RKO (cell line): Measurements from ENCODE around the gene CYP27B1.
"Not testable (repeated sequence)": the region's sequence is repeated elsewhere in the genome, so short reads cannot be mapped to it uniquely, and the experiment has no call there.

Source experiments
- DNase-seq: peaks from one replicate; pipeline ENCODE4 v3.0.0-alpha.2; 2016; ENCODE audit warnings: low spot score

The CYP27B1 gene

DNA sequence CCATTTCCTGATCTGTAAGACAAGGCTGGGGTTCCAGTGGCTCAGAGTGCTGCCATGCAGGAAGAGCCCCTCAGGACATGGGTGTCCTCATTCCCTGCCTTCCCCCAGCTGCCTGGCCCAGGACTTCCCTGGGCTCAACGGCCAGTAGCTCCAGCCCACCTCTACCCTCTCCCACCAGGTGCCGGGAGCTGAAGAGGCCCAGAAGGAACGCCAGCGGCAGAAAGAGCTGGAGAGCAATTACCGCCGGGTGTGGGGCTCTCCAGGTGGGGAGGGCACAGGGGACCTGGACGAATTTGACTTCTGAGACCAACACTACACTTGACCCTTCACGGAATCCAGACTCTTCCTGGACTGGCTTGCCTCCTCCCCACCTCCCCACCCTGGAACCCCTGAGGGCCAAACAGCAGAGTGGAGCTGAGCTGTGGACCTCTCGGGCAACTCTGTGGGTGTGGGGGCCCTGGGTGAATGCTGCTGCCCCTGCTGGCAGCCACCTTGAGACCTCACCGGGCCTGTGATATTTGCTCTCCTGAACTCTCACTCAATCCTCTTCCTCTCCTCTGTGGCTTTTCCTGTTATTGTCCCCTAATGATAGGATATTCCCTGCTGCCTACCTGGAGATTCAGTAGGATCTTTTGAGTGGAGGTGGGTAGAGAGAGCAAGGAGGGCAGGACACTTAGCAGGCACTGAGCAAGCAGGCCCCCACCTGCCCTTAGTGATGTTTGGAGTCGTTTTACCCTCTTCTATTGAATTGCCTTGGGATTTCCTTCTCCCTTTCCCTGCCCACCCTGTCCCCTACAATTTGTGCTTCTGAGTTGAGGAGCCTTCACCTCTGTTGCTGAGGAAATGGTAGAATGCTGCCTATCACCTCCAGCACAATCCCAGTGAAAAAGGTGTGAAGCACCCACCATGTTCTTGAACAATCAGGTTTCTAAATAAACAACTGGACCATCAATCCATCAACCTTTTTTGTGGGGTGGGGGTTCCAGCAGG lies 46.0 kb downstream of the CYP27B1 start:
- DNase-seq = no peak

DNA sequence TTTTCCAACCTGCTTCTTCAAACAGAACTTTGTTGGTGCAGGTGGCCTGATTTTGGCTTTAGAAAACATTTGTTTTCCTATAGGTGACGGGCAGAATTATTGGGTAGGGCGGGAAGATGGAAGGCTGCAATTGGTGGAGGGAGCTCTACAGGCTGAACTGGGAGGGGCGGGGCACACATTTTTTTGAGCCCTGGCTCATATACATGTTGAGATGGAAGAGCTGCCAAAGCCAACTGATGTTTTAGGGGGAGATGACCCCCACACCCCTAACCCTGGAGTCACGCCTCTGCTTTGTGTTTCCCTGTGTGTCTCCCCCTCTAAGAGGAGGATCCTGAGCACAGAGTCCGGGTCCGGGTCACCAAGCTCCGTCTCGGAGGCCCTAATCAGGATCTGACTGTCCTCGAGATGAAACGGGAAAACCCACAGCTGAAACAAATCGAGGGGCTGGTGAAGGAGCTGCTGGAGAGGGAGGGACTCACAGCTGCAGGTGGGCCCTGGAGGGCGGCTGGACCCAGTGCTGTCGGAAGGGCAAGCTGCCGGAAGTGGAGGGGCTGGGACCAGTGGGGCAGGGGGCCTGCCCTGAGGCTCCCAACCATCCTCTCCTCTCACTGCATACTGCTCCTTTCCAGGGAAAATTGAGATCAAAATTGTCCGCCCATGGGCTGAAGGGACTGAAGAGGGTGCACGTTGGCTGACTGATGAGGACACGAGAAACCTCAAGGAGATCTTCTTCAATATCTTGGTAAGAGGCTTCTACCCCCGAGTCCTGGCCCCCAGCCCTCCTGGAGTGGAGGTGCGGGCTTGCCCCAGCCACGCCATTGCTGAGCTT lies 46.9 kb downstream of the CYP27B1 start:
- DNase-seq = no peak

DNA sequence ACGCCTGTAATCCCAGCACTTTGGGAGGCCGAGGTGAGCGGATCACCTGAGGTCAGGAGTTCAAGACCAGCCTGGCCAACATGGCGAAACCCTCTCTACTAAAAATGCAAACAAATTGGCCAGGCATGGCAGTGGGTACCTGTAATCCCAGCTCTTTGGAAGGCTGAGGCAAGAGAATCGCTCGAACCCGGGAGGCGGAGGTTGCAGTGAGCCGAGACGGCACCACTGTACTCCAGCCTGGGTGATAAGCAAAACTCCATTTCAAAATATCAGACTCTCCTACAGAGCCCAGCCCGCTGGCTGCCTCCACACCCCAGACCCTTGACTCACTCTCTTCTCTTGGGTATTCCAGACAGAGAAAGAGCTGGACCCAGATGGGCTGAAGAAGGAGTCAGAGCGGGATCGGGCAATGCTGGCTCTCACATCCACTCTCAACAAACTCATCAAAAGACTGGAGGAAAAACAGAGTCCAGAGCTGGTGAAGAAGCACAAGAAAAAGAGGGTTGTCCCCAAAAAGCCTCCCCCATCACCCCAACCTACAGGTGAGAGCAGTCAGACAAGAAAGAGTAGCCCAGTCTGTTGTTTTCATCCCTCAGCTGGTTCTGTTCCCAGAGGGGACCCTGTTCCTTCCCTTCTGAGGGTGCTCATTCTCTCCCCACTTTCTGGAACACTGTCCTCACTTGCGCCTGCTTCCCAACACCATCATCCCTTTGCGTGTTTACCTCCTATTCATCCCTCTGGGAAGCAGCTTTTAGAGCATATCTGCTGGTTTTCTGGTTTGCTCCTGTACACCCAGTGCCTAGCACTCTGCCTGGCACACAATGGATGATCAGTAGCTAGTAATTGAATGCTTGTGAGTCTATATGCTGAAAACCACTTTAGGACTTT lies 48.0 kb downstream of the CYP27B1 start:
- no peak for DNase-seq

DNA sequence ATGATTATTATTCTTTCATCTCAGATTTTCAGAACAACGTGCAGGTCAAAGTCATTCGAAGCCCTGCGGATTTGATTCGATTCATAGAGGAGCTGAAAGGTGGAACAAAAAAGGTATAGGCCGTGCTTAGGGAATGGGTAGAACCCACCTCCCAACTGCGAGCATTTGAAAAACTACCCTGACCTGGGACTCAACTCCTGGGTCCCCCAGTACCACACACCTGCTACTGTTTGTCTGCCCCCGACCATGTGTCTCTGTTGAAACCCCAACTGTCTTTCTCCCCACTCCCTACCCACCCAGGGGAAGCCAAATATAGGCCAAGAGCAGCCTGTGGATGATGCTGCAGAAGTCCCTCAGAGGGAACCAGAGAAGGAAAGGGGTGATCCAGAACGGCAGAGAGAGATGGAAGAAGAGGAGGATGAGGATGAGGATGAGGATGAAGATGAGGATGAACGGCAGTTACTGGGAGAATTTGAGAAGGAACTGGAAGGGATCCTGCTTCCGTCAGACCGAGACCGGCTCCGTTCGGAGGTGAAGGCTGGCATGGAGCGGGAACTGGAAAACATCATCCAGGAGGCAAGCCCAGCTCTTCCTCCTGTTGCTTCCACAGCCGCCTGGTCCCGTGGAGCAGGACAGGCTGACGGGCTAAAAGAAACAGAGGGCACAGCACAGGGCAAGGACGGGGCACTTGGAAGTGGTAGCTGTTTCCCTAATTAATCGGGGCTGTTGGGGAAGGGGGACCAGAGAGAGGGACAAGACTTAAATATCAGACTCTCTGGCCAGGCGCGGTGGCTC lies 48.8 kb downstream of the CYP27B1 start:
- no peak for DNase-seq

DNA sequence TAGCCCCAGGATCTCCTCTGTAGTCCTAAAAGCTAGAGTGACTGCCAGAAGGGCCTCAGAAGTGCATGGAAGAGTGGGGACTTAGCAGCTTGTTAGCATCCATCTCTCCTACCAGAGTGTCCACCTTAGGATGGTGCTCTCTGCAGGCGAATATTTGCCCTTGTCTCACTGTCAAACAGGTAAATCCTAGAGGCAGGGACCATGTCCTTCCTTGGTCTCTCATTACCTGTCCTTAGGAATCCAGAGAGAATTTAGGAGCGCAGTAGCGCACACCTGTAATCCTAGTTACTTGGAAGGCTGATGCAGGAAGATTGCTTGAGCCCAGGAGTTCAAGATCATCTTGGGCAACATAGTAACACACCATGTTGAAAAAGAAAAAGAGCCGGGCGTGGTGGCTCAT lies 49.7 kb downstream of the CYP27B1 start:
- DNase-seq = no peak

DNA sequence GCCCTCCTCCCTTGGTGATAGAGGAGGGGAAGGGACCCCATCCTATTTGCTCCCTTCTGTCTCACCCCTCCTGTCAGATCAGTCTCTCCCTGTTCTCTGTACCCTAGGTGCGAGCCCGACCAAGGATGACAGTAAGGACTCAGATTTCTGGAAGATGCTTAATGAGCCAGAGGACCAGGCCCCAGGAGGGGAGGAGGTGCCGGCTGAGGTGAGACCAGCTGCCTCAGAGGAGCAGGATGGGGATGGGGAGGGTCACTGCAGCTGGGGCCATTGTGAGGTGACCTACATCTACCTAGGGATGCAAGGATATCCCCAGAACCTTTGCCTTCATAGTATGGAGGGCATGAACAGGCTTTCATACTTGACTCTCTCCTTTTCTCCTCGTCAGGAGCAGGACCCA lies 50.6 kb downstream of the CYP27B1 start:
- DNase-seq = no peak

DNA sequence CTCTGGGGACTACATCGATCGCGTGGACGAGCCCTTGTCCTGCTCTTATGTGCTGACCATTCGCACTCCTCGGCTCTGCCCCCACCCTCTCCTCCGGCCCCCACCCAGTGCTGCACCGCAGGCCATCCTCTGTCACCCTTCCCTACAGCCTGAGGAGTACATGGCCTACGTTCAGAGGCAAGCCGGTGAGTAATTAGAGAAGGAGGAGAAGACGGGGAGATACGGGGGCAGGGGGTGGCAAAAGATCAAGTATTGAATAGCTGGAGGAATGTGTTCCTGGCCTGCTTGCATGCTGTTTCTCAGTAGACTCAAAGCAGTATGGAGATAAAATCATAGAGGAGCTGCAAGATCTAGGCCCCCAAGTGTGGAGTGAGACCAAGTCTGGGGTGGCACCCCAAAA lies 51.1 kb downstream of the CYP27B1 start:
- no peak for DNase-seq

DNA sequence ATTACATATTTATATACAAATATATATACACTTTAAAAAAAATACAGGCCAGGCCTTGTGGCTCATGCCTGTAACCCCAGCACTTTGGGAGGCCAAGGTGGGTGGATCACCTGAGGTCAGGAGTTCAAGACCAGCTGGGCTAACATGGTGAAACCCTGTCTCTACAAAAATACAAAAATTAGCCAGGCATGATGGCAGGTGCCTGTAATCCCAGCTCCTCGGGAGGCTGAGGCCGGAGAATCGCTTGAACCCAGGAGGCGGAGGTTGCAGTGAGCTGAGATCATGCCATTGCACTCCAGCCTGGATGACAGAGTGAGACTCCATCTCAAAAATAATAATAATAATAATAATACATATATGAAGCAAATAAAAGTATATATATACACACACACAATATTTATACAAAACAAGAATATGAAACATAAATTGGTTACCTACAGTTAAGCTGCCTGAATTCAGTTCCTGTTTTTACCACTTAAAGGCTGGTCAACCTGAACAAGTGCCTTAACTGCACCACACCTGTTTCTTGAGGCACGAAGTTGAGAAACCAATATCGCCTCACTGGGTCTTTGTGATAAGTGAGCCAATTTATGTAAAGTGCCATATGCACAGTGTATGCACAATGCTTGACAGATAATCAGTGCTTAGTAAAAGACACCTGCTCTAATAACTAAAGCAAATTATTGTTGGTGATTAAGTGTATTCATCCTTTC lies 51.7 kb downstream of the CYP27B1 start:
- not testable (repeated sequence) for DNase-seq

DNA sequence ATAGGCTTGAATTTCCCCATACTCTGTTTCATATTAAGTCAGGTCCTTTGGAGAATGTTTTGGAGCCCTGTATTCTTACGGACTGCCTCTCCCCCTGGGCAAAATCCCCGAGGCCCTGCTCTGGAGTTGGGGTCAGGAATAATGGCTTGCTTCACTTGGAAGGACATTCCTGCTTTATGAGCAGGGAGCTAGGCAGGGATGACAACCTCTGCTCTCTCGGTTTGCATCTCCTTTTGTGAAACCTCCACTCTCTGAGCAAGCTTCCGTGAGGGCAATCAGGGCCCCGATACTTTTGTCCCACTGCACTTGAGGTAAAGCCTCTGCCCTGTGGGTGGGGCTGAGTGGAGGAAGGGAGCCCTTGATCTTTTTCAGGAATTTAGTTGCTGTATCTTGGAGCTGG lies 53.7 kb downstream of the CYP27B1 start:
- DNase-seq = no peak

DNA sequence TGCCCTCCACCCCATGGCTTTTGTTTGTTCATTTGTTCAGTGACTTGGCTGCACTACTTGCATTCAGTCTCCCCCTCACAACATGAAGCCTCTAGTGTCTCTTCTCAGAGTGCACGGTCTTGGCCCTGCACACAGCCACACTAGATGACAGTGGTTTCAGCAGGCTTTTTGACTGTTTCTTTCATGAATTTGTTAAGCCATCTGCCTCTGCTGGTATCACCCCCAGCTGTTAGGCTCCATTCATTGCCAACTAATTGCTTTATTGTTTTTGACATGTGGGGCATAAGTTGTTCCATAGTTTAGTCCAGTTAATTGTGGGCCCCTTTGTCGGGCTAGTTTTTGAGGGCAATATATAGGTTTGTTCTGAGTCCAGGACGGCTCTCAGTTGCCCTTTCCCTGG lies 54.2 kb downstream of the CYP27B1 start:
- DNase-seq = no peak
